Lower leg skin (tissue), 4 donors: ENCODE results near the gene SMG1. TPM values are rescaled to one million over a fixed set of nuclear protein-coding genes. Genes with fewer than 3 reads are reported as not detected.

Experiments used
- DNase-seq, 2 donors: peaks; one replicate each; pipeline ENCODE4 v3.0.0-alpha.2; 2019; ENCODE audit warnings: low spot score in 2 of 2
- H3K4me3 ChIP-seq: fragments of 200-600 bp; sonication (generic); 2 replicates; pipeline ENCODE4 v1.5.1; 2017; ENCODE audit warnings: mild to moderate bottlenecking, low read depth; ENCODE audit not compliant: poor library complexity, severe bottlenecking
- POLR2A ChIP-seq, 2 donors: fragments of 450-650 bp; IDR thresholded peaks; one replicate each; pipeline ENCODE4 v1.6.1; 2016 to 2017; ENCODE audit warnings: antibody characterized with exemption in 2 of 2, mild to moderate bottlenecking in 1 of 2, moderate library complexity in 1 of 2
- WGBS, 2 donors: methylation state at CpG; one replicate each; pipeline ENCODE4 v1.1.5; 2018; 5-methylcytosine and 5-hydroxymethylcytosine counted together
- intact Hi-C: fragments of 100-400 bp; cut with DNase I; formaldehyde crosslinking; loops from one replicate; pipeline ENCODE4 v1.15.0; 2023; ENCODE audit warnings: low total_unique reads
- total RNA-seq, 4 donors: library from RNA; depleted of rRNA; stranded (reverse); fragments of >200 nt; gene quantifications; one replicate each; pipeline ENCODE4 v1.1.0, GENCODE V29; 2016
- TF ChIP-seq, protein P1 (sequence below), 3 donors: fragments of 450-650 bp; IDR thresholded peaks; one replicate each; pipeline ENCODE4 v1.5.1; 2016; ENCODE audit warnings: antibody characterized with exemption in 3 of 3, mild to moderate bottlenecking in 3 of 3, moderate library complexity in 2 of 3

The SMG1 gene
- total RNA-seq, 4 donors from 2014 or later = 86.4 to 187 (median 105) TPM

DNA sequence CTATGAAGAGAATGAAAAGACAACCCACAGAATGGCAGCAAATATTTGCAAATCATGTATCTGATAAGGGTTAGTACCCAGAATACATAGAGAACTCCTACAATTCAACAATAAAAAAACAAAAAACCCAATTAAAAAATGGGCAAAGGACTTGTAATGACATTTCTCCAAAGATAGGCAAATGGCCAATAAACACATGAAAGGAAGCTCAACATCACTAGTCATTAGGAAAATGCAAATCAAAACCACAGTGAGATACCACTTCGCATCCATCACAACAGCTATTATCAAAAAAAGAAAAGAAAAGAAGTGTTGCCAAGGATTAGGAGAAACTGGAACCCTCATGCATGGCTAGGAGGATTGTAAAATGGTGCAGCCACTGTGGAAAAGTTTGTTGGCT lies 79.8 kb downstream of the SMG1 start:
- no peak for TF ChIP-seq POLR2A (IDR thresholded peaks at IDR 0.05)
- TF ChIP-seq, protein P1, sequence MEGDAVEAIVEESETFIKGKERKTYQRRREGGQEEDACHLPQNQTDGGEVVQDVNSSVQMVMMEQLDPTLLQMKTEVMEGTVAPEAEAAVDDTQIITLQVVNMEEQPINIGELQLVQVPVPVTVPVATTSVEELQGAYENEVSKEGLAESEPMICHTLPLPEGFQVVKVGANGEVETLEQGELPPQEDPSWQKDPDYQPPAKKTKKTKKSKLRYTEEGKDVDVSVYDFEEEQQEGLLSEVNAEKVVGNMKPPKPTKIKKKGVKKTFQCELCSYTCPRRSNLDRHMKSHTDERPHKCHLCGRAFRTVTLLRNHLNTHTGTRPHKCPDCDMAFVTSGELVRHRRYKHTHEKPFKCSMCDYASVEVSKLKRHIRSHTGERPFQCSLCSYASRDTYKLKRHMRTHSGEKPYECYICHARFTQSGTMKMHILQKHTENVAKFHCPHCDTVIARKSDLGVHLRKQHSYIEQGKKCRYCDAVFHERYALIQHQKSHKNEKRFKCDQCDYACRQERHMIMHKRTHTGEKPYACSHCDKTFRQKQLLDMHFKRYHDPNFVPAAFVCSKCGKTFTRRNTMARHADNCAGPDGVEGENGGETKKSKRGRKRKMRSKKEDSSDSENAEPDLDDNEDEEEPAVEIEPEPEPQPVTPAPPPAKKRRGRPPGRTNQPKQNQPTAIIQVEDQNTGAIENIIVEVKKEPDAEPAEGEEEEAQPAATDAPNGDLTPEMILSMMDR (IDR thresholded peaks at IDR 0.05) = no peak
- WGBS, 2 donors = 91 to 93% methylated on average over 1 of the region's 1 CpG
- DNase-seq = no peak
- intact Hi-C loops = no loop called here
- H3K4me3 ChIP-seq = no peak overlapping the region

DNA sequence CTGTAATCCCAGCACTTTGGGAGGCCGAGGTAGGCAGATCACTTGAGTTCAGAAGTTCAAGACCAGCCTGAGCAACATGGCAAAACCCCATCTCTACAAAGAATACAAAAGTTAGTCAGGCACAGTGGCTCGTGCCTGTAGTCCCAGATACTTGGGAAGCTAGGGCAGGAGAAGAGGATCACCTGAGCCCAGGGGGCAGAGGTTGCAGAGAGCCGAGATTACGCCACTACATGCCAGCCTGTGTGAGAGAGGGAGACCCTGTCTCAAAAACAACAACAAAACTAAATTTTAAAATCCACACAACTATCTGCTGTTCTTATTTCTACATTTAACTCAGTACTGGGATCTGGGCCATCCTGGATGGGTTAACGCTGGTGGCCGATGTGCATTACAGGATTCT lies 83.6 kb downstream of the SMG1 start:
- 91 to 93% methylated on average over 6 of the region's 6 CpGs for WGBS, 2 donors

DNA sequence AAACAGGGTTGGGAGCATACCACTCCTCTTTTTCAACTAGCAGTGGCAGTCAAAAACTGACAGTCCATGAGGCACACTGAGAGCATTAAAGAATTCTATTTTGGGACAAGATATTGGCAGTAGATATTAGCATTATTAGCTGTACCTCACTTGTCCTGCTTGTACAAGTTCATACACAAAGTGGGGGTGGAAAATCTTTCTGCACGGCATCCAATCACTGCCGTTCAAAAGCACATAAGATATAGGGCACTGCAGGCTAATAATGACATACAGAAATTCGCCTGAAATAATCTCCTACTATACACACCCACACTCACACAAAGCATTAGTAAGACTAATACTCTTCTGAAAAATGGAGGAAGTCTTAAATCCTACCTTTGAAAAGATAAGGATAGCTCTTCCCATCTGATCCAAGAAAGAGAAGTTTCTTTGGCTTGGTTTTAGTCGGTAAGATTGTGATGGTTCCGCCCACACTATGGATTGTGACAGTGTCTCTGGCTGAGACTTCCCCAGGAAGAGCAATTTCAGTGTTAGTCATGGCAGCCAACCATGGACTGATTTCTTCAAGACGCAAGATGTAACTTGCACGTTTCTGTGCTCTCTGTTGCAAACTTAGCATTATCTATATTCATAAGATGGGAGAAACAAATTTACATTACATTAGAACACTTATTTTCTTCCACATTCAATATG lies 84.2 kb downstream of the SMG1 start:
- TF ChIP-seq POLR2A (IDR thresholded peaks at IDR 0.05) = no peak
- TF ChIP-seq, protein P1 (IDR thresholded peaks at IDR 0.05) = no peak
- DNase-seq = no peak
- H3K4me3 ChIP-seq = no peak overlapping the region
- intact Hi-C loops = no loop called here
- WGBS, 2 donors = 69 to 78% methylated on average over 7 of the region's 7 CpGs

More for the DNA sequence above, 83.6 kb downstream of the SMG1 start:
- H3K4me3 ChIP-seq = no peak overlapping the region
- intact Hi-C loops = no loop called here
- DNase-seq = no peak
- TF ChIP-seq, protein P1 (IDR thresholded peaks at IDR 0.05) = no peak
- TF ChIP-seq POLR2A (IDR thresholded peaks at IDR 0.05) = no peak

GRCh38 chr16:18839555-18839954 lies 86.7 kb downstream of the SMG1 start:
- intact Hi-C loops = no loop called here
- H3K4me3 ChIP-seq = no peak overlapping the region
- DNase-seq = no peak
- 75 to 81% methylated on average over 6 of the region's 6 CpGs for whole genome bisulfite sequencing, 2 donors
- TF ChIP-seq, protein P1 (IDR thresholded peaks at IDR 0.05) = no peak
- no peak for TF ChIP-seq POLR2A (IDR thresholded peaks at IDR 0.05)

- intact Hi-C loops = no loop called here
- no peak for DNase-seq
- TF ChIP-seq POLR2A (IDR thresholded peaks at IDR 0.05) = no peak
- TF ChIP-seq, protein P1 (IDR thresholded peaks at IDR 0.05) = no peak
- H3K4me3 ChIP-seq = no peak overlapping the region
Measured at GRCh38 chr16:18836702-18837101, 89.5 kb downstream of the SMG1 start.

DNA sequence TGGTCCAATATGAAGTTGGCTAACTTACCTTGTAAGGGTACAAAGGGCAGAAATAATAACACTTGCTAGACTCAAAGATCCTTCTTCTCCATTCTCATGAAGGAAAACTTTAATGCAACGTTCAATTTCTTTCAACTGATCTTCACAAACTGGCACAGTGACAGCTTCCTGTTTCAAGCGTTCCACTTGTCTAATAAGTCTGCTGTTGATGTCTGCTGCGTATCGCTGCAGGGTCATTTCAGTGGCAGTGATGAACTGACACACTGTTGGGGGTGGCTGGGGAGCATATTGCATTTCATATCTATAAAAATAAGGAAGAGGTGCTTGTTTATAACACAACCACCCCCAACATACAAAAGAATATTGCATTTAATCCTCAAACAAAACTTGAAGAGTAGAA lies 91.3 kb downstream of the SMG1 start:
- no peak for TF ChIP-seq POLR2A (IDR thresholded peaks at IDR 0.05)
- TF ChIP-seq, protein P1 (IDR thresholded peaks at IDR 0.05) = no peak
- WGBS, 2 donors = 79 to 80% methylated on average over 4 of the region's 4 CpGs
- intact Hi-C loops = no loop called here
- no peak overlapping the region for H3K4me3 ChIP-seq
- DNase-seq = no peak
